MM.1S (cell line): ENCODE data around the gene DYNLT4.

Experiments
- CTCF ChIP-seq: fragments of 300-600 bp; sonication (generic); IDR thresholded peaks from 2 replicates; pipeline ENCODE4 v1.5.1; 2016; ENCODE audit warnings: antibody characterized with exemption, low read length, mixed read lengths
- EZH2 ChIP-seq: fragments of 300-600 bp; sonication (generic); optimal IDR thresholded peaks from 2 replicates; pipeline ENCODE3; 2017; ENCODE audit warnings: low read depth, mild to moderate bottlenecking, antibody characterized with exemption, low read length, mixed read lengths

GRCh38 chr1:44827197-44828002, 20.2 kb upstream of the DYNLT4 start:
- no peak for TF ChIP-seq CTCF
- TF ChIP-seq EZH2, result no peak
